Activated CD8-positive, alpha-beta memory T cell treated with anti-CD3 and anti-CD28 coated beads, Interleukin-2, amount 10 ng/mL, durations not matched to agents 7 days and 5 days (primary cell): ENCODE data around the gene RBM24. TPM values are rescaled to one million over a fixed set of nuclear protein-coding genes. Genes with fewer than 3 reads are reported as not detected.

Source experiments
- ATAC-seq: fragments of 150-1000 bp; cut with Tn5 transposase; one replicate; pipeline ENCODE4 v1.10.0; 2021; ENCODE audit warnings: moderate library complexity
- CTCF ChIA-PET: fragments of 350-600 bp; sonication (Branson Sonifier 250); formaldehyde crosslinking; loops from one replicate; lab custom pipeline; 2021; ENCODE audit warnings: antibody characterized with exemption; lab: Charles Lee
- DNase-seq: peaks from one replicate; pipeline ENCODE4 v3.0.0-alpha.2; 2020
- H3K27ac Mint-ChIP-seq: one replicate; pipeline ENCODE4 v1.8.0; 2021; ENCODE audit warnings: mild to moderate bottlenecking, mixed read lengths
- H3K27me3 Mint-ChIP-seq: one replicate; pipeline ENCODE4 v1.8.0; 2021; ENCODE audit warnings: mixed read lengths
- H3K36me3 Mint-ChIP-seq: one replicate; pipeline ENCODE4 v1.8.0; 2021; ENCODE audit warnings: mild to moderate bottlenecking, mixed read lengths
- H3K4me1 Mint-ChIP-seq: one replicate; pipeline ENCODE4 v1.8.0; 2021; ENCODE audit warnings: mixed read lengths
- H3K4me3 Mint-ChIP-seq: one replicate; pipeline ENCODE4 v1.8.0; 2021; ENCODE audit warnings: mild to moderate bottlenecking, moderate library complexity, mixed read lengths
- H3K9me3 Mint-ChIP-seq: one replicate; pipeline ENCODE4 v1.8.0; 2022; ENCODE audit warnings: low read depth, mixed read lengths
- total RNA-seq, 2 experiments: library from RNA; stranded (reverse); gene quantifications; one replicate each; pipeline ENCODE4 v1.2.3, GENCODE V29; 2021

Gene RBM24
- total RNA-seq, 2 experiments from 2014 or later, result not detected

GRCh38 chr6:17277256-17277655 lies 3.9 kb upstream of the RBM24 start:
- Mint-ChIP-seq H3K9me3 (no peaks in the 10 kb centered on the region), H3K4me3 (no peak overlapping the region), H3K27ac (no peak overlapping the region), H3K27me3 (peaks cover 54% of the 10 kb centered on the region), H3K4me1 (peaks cover 8% of the 10 kb centered on the region), H3K36me3 (no peaks in the 10 kb centered on the region)
- DNase-seq (no peak), ATAC-seq (no peak)
- CTCF ChIA-PET, result no interaction called here

GRCh38 chr6:17278289-17279063 lies 2.7 kb upstream of the RBM24 start:
- DNase-seq, result no peak
- Mint-ChIP-seq H3K4me3 (no peak overlapping the region), H3K36me3 (no peaks in the 10 kb centered on the region), H3K9me3 (peaks cover 1% of the 10 kb centered on the region), H3K27me3 (peaks cover 62% of the 10 kb centered on the region), H3K4me1 (peaks cover 10% of the 10 kb centered on the region), H3K27ac (no peak overlapping the region)
- no peak for ATAC-seq
- CTCF ChIA-PET, result no interaction called here

- Mint-ChIP-seq H3K27me3 (peaks cover 71% of the 10 kb centered on the region), H3K36me3 (no peaks in the 10 kb centered on the region), H3K4me1 (peaks cover 10% of the 10 kb centered on the region), H3K27ac (no peak overlapping the region), H3K9me3 (peaks cover 1% of the 10 kb centered on the region), H3K4me3 (no peak overlapping the region)
- DNase-seq (no peak), ATAC-seq (no peak)
- CTCF ChIA-PET, result no interaction called here
Measured at GRCh38 chr6:17280138-17280537, 1.0 kb upstream of the RBM24 start.

- Mint-ChIP-seq H3K4me1 (peaks cover 10% of the 10 kb centered on the region), H3K36me3 (no peaks in the 10 kb centered on the region), H3K9me3 (peaks cover 1% of the 10 kb centered on the region), H3K27me3 (peaks cover 76% of the 10 kb centered on the region), H3K27ac (no peak overlapping the region), H3K4me3 (no peak overlapping the region)
- DNase-seq (no peak), ATAC-seq (no peak)
- CTCF ChIA-PET, result no interaction called here
Measured at GRCh38 chr6:17280552-17281090, 540 bp upstream of the RBM24 start.

GRCh38 chr6:17281497-17282481 lies 628 bp downstream of the RBM24 start:
- H3K36me3 Mint-ChIP-seq, result no peaks in the 10 kb centered on the region
- CTCF ChIA-PET, result no interaction called here
- peaks cover 10% of the 10 kb centered on the region for H3K4me1 Mint-ChIP-seq
- DNase-seq (no peak), ATAC-seq (no peak)
- H3K27me3 Mint-ChIP-seq, result peaks cover 77% of the 10 kb centered on the region
- H3K27ac Mint-ChIP-seq, result no peak overlapping the region
- peak overlapping the region; percentile 44 for H3K4me3 Mint-ChIP-seq
- H3K9me3 Mint-ChIP-seq, result peaks cover 1% of the 10 kb centered on the region

GRCh38 chr6:17283074-17283473 lies 1.9 kb downstream of the RBM24 start:
- H3K9me3 Mint-ChIP-seq, result peaks cover 1% of the 10 kb centered on the region
- H3K4me1 Mint-ChIP-seq, result peaks cover 10% of the 10 kb centered on the region
- H3K36me3 Mint-ChIP-seq, result no peaks in the 10 kb centered on the region
- H3K4me3 Mint-ChIP-seq, result no peak overlapping the region
- no peak overlapping the region for H3K27ac Mint-ChIP-seq
- no peak for DNase-seq
- peaks cover 69% of the 10 kb centered on the region for H3K27me3 Mint-ChIP-seq
- ATAC-seq, result no peak
- CTCF ChIA-PET, result no interaction called here

GRCh38 chr6:17289630-17290061 lies 8.5 kb downstream of the RBM24 start:
- Mint-ChIP-seq H3K9me3 (no peaks in the 10 kb centered on the region), H3K27me3 (peaks cover 13% of the 10 kb centered on the region), H3K4me3 (no peak overlapping the region), H3K4me1 (no peaks in the 10 kb centered on the region), H3K27ac (no peak overlapping the region), H3K36me3 (no peaks in the 10 kb centered on the region)
- DNase-seq (no peak), ATAC-seq (no peak)
- CTCF ChIA-PET, result no interaction called here

- no peak overlapping the region for H3K4me3 Mint-ChIP-seq
- H3K9me3 Mint-ChIP-seq, result no peaks in the 10 kb centered on the region
- no peaks in the 10 kb centered on the region for H3K36me3 Mint-ChIP-seq
- no peaks in the 10 kb centered on the region for H3K27me3 Mint-ChIP-seq
- H3K4me1 Mint-ChIP-seq, result no peaks in the 10 kb centered on the region
- ATAC-seq (no peak), DNase-seq (no peak)
- no peak overlapping the region for H3K27ac Mint-ChIP-seq
- CTCF ChIA-PET, result no interaction called here
Measured at GRCh38 chr6:17291778-17292177, 10.6 kb downstream of the RBM24 start.

- ATAC-seq, result no peak
- Mint-ChIP-seq H3K4me1 (no peaks in the 10 kb centered on the region), H3K9me3 (no peaks in the 10 kb centered on the region), H3K27ac (no peak overlapping the region), H3K4me3 (no peak overlapping the region), H3K27me3 (no peaks in the 10 kb centered on the region), H3K36me3 (no peaks in the 10 kb centered on the region)
- CTCF ChIA-PET, result no interaction called here
- DNase-seq, result no peak
Measured at GRCh38 chr6:17292600-17293133, 11.5 kb downstream of the RBM24 start.

GRCh38 chr6:17293395-17293794 lies 12.2 kb downstream of the RBM24 start:
- ATAC-seq, result no peak
- Mint-ChIP-seq H3K4me3 (no peak overlapping the region), H3K27me3 (no peaks in the 10 kb centered on the region), H3K9me3 (no peaks in the 10 kb centered on the region), H3K4me1 (no peaks in the 10 kb centered on the region), H3K36me3 (no peaks in the 10 kb centered on the region), H3K27ac (no peak overlapping the region)
- CTCF ChIA-PET, result no interaction called here
- DNase-seq, result no peak

- H3K27me3 Mint-ChIP-seq, result no peaks in the 10 kb centered on the region
- H3K9me3 Mint-ChIP-seq, result no peaks in the 10 kb centered on the region
- CTCF ChIA-PET, result no interaction called here
- H3K36me3 Mint-ChIP-seq, result no peaks in the 10 kb centered on the region
- H3K27ac Mint-ChIP-seq, result no peak overlapping the region
- H3K4me3 Mint-ChIP-seq, result no peak overlapping the region
- no peaks in the 10 kb centered on the region for H3K4me1 Mint-ChIP-seq
- no peak for DNase-seq
- ATAC-seq, result no peak
Measured at GRCh38 chr6:17297271-17298080, 16.3 kb downstream of the RBM24 start.

GRCh38 chr6:17298257-17298656 lies 17.1 kb downstream of the RBM24 start:
- DNase-seq, result no peak
- CTCF ChIA-PET, result no interaction called here
- Mint-ChIP-seq H3K9me3 (no peaks in the 10 kb centered on the region), H3K36me3 (no peaks in the 10 kb centered on the region), H3K27me3 (no peaks in the 10 kb centered on the region), H3K27ac (no peak overlapping the region), H3K4me3 (no peak overlapping the region), H3K4me1 (no peaks in the 10 kb centered on the region)
- ATAC-seq, result no peak

- no peak for DNase-seq
- no peak overlapping the region for H3K27ac Mint-ChIP-seq
- no peaks in the 10 kb centered on the region for H3K36me3 Mint-ChIP-seq
- no peaks in the 10 kb centered on the region for H3K27me3 Mint-ChIP-seq
- H3K4me3 Mint-ChIP-seq, result no peak overlapping the region
- CTCF ChIA-PET, result no interaction called here
- no peak for ATAC-seq
- H3K4me1 Mint-ChIP-seq, result no peaks in the 10 kb centered on the region
- H3K9me3 Mint-ChIP-seq, result no peaks in the 10 kb centered on the region
Measured at GRCh38 chr6:17299222-17299621, 18.1 kb downstream of the RBM24 start.
